ENCODE data around the gene HSPA12B.

Gene HSPA12B

DNA sequence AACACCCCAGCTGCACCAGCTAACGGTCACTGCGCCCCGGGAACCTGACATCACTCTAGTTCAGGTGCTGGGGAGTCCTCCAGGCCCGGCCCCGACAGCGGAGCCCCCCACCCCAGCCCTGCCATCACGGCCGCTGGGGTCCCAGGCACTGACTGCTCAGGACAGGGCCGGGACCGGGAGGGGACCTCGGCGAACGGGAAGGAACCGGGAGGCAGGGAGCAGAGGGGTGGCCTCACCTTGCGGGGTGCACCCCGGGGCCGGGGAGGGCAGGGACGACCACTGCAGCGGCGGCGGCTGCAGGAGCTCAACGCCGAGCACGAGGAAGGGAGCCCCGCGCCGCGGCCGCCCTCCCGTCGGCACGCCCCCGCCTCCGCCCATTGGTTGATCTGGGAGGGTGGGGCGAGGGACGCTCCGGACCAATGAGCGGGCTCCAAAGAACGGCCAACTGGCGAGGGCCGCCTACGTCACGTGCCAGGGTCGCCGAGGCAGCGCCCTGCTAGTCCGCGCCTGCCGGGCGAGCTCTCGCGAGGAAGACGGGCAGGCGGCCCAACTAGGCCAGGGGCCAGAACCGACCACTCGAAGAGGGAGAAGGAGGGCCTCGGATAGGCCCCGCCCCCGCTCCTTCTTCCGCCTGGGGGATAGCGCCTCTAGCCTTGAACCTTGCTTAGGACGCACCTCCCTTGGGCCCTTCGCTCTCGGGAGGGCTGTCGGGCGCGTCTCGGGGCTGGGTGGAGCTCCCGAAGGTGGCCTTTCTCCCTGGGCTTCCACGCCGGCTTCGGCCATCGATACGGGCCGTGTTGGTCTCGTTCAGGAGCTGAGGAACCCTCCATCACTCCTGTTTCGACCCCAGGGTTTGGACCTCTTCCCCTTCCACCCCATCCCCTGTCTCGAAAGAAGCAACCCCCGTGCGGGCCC lies 35.2 kb downstream of the HSPA12B start, which contains the start of gene ADISSP:
TSS of gene ADISSP (minus strand) at position 327 of the 915 bp plus-strand sequence. CDS start 7,653 bp downstream, outside the sequence.
- H3K36me3 ChIP-seq (ENCODE audit: insufficient read depth, low read length) = no peaks in the 10 kb centered on the region
- no peaks in the 10 kb centered on the region for H3K9me3 ChIP-seq (ENCODE audit: low read depth, low read length)
- DNase-seq (ENCODE audit: low read depth, low spot score) = no peak
- H3K9ac ChIP-seq (ENCODE audit: insufficient read length) = peak within 1 kb of the TSS; percentile 86
- H3K4me3 ChIP-seq = peak within 1 kb of the TSS; percentile 97
- no peak for TF ChIP-seq FOXP2 (optimal IDR thresholded peaks at IDR 0.05; ENCODE audit: control extremely low read depth, extremely low read length, insufficient read depth)
- TF ChIP-seq POLR2AphosphoS5 (IDR thresholded peaks at IDR 0.05; ENCODE audit: borderline replicate concordance, low read depth, low read length) = peak; percentile 87
- TF ChIP-seq EZH2 (IDR thresholded peaks at IDR 0.05) = no peak
- peak within 1 kb of the TSS; percentile 61; the same call in 1 of the 2 replicates for H3K27ac ChIP-seq

DNA sequence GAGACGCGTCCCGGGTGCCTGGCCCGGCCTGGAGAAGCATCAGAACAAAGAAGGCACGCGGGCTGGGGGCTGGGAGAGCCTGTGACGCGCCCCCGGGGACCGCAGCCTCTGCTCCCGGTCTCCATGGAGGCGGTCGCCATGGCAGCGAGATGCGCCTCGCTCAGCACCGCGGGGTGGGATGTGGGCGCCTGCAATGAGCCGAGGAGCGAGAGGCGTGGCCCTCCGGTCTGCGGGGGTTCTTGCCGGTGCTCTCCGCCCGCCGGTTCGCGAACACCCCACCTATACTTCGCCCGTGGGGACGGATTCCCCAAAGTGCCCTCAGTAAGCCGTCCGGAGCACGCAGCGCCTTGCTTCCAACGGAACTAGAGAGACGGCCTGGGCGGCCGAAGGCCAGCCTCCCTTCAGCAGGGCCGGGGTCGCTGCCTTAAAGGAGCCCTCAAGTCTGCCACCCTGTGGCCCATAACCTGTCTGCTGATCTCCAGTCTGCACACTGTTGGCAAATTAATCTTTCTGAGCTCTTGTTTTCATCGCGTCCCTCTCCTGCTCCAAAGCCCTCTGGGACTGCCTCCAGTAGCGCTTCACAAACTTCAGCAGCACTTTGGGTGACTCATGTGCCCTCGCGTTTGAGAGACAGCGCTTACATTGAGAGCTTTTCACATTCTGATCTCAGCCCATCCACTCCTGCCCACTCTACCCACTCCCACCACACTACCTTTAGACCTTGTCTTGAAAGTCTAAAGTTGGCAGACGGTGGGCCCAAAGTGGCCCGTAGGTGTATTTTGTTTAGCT lies 36.1 kb downstream of the HSPA12B start:
- DNase-seq (ENCODE audit: low read depth, low spot score) = no peak
- peak overlapping the region; percentile 80 for H3K9ac ChIP-seq (ENCODE audit: insufficient read length)

DNA sequence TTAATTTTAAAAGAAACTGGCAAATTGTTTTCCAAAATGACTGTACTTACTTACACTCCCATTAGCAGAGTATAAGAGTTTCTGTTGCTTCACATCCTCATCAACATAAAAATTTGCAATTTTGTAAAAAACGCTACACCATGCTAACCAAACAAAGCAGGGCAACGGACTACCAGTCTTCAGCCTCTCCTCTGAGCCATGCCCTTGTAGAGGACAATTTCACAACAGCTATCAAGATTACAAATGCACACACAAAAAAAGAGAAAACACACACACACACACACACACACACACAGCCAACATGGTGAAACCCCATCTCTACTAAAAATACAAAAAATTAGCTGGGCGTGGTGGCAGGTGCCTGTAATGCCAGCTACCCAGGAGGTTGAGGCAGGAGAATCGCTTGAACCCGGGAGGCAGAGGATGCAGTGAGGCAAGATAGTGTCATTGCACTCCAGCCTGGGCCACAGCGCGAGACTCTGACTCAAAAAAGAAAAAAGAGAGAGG lies 39.1 kb downstream of the HSPA12B start:
- H3K27ac ChIP-seq = no peak overlapping the region
- TF ChIP-seq EZH2 (IDR thresholded peaks at IDR 0.05) (no peak), FOXP2 (optimal IDR thresholded peaks at IDR 0.05; ENCODE audit: control extremely low read depth, extremely low read length, insufficient read depth) (no peak), POLR2AphosphoS5 (IDR thresholded peaks at IDR 0.05; ENCODE audit: borderline replicate concordance, low read depth, low read length) (no peak)
- no peaks in the 10 kb centered on the region for H3K36me3 ChIP-seq (ENCODE audit: insufficient read depth, low read length)
- no peak overlapping the region for H3K9ac ChIP-seq (ENCODE audit: insufficient read length)
- H3K4me3 ChIP-seq = no peak overlapping the region
- DNase-seq (ENCODE audit: low read depth, low spot score) = no peak
- no peaks in the 10 kb centered on the region for H3K9me3 ChIP-seq (ENCODE audit: low read depth, low read length)

More for the DNA sequence above, 36.1 kb downstream of the HSPA12B start:
- H3K27ac ChIP-seq = peak overlapping the region; percentile 61; the same call in 1 of the 2 replicates
- H3K4me3 ChIP-seq = peak overlapping the region; percentile 97
- TF ChIP-seq POLR2AphosphoS5 (IDR thresholded peaks at IDR 0.05; ENCODE audit: borderline replicate concordance, low read depth, low read length) (no peak), FOXP2 (optimal IDR thresholded peaks at IDR 0.05; ENCODE audit: control extremely low read depth, extremely low read length, insufficient read depth) (no peak), EZH2 (IDR thresholded peaks at IDR 0.05) (no peak)
- H3K9me3 ChIP-seq (ENCODE audit: low read depth, low read length) = no peaks in the 10 kb centered on the region
- H3K36me3 ChIP-seq (ENCODE audit: insufficient read depth, low read length) = no peaks in the 10 kb centered on the region

DNA sequence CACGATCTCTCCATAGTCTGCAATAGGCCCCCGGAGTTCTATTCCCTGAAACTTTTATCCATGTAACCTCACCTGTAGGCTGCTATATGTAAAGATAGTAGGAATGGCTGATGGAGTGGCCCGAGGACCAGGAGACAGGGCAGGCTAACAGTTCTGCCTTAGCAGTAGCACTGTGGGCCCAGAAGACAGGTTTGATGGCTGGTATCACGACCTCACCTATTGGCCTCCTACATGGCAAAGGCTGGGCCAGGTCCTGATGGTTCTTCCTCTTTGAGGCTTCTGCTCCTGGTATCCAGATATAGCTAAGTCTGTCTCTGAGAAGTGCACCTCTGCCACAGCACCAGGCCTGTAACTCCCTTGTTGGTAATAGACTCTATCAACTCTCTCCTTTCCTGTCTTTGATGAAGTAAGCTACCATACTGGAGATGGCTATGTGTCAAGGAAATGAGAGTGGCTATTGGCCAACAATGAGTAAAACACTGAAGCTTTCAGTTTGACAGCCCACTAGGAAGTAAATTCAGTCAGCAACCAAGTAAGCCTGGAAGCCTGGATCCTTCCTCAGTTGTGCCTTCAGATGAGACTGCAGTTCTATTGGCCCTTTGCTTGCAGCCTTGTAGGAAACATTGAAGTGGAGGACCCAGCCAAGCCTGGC lies 43.1 kb downstream of the HSPA12B start:
- no peak for TF ChIP-seq FOXP2 (optimal IDR thresholded peaks at IDR 0.05; ENCODE audit: control extremely low read depth, extremely low read length, insufficient read depth)
- no peak for TF ChIP-seq EZH2 (IDR thresholded peaks at IDR 0.05)
- TF ChIP-seq POLR2AphosphoS5 (IDR thresholded peaks at IDR 0.05; ENCODE audit: borderline replicate concordance, low read depth, low read length) = no peak
- no peaks in the 10 kb centered on the region for H3K9me3 ChIP-seq (ENCODE audit: low read depth, low read length)
- H3K36me3 ChIP-seq (ENCODE audit: insufficient read depth, low read length) = no peaks in the 10 kb centered on the region
- no peak overlapping the region for H3K27ac ChIP-seq
- no peak for DNase-seq (ENCODE audit: low read depth, low spot score)
- no peak overlapping the region for H3K4me3 ChIP-seq
- H3K9ac ChIP-seq (ENCODE audit: insufficient read length) = no peak overlapping the region

DNA sequence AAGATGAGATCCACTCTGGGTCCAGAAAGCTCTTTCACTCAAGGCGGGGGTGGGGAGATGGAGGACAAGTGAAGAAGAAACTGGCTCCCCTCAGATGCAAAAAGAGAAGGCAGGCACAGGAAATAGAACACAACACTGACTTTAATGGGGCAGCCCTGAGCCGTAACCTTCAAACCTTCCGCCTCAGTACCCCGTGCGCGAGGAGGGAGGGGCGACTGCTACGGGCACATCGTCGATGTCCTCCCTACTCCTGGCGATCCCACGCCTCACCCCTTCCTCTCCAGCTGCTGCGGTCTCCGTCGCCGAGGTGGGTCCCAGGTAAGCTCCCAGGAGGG lies 44.9 kb downstream of the HSPA12B start:
- Histone ChIP-seq H3K27ac (no peak overlapping the region), H3K9ac (ENCODE audit: insufficient read length) (no peak overlapping the region), H3K36me3 (ENCODE audit: insufficient read depth, low read length) (no peaks in the 10 kb centered on the region), H3K4me3 (no peak overlapping the region), H3K9me3 (ENCODE audit: low read depth, low read length) (no peaks in the 10 kb centered on the region)
- DNase-seq (ENCODE audit: low read depth, low spot score) = no peak
- TF ChIP-seq EZH2 (IDR thresholded peaks at IDR 0.05) = no peak
- TF ChIP-seq FOXP2 (optimal IDR thresholded peaks at IDR 0.05; ENCODE audit: control extremely low read depth, extremely low read length, insufficient read depth) = no peak
- no peak for TF ChIP-seq POLR2AphosphoS5 (IDR thresholded peaks at IDR 0.05; ENCODE audit: borderline replicate concordance, low read depth, low read length)

DNA sequence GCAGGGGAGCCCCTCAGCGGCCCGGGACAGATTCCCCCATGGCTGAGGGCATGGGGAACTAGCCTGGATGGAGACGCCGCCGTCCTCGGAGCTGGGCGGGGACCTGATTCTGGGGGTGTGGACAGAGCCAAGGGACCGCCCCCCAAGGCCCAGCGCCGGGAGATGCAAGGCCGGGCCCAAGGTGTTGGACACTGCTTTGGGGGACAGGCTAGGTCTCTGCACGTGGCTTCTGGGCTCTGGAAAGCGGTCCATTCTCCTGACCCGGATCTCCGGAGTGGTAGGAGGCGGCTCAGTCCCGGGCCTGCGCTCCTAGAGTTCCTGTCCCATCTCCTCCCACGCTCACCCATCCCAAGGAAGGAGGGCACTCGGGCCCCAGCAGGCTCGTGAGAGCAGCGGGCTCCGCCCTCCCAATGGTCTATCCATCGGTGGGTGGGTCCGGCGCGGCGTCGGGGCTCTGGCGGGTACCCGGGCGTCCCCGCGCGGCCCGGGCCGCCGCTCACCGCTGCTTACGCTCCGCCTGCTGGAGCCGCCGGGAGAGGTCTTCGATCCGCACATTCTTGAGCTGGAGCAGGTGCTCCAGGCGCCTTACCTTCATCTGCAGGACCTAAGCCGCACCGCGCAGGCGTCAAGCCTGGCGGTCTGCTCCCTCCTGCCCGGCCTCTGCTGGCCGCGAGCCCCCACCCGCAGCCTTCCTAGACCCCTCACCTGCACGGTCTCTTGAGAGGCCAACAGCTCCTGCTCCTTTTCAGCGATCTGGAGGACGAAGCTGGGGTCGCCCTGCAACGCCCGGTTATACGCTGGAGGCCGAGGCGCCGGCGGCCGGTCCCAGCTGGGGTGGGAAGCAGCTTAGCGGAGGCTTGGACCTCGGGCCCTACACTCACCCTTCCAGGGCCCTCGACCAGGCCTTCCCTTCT lies 45.5 kb downstream of the HSPA12B start:
- Histone ChIP-seq H3K9ac (ENCODE audit: insufficient read length) (no peak overlapping the region), H3K36me3 (ENCODE audit: insufficient read depth, low read length) (no peaks in the 10 kb centered on the region), H3K4me3 (no peak overlapping the region), H3K27ac (no peak overlapping the region), H3K9me3 (ENCODE audit: low read depth, low read length) (no peaks in the 10 kb centered on the region)
- 0 out of 2 replicates have a peak, but pooled peaks have one; percentile 12 for TF ChIP-seq POLR2AphosphoS5 (IDR thresholded peaks at IDR 0.05; ENCODE audit: borderline replicate concordance, low read depth, low read length)
- TF ChIP-seq EZH2 (IDR thresholded peaks at IDR 0.05) = no peak
- no peak for TF ChIP-seq FOXP2 (optimal IDR thresholded peaks at IDR 0.05; ENCODE audit: control extremely low read depth, extremely low read length, insufficient read depth)
- no peak for DNase-seq (ENCODE audit: low read depth, low spot score)

DNA sequence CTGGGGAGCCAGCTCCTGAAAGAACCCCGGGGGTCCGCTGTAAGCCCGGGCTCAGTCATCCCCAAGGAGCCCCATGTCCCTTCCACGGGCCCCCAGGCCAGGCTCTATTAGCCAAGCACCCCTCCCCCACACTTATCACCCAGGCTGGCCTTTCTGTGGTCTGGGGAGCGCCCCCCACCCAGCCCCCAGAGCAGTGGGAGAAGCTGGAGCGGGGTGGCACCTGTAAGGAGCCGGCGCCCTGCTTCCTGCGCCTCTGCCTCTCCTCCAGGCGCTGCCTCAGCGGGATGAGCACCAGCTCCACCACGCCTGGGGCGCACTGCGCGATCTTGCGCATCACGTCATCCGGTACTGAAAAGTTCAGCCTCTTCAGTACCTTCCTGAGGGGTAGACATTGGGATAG lies 46.5 kb downstream of the HSPA12B start:
- H3K9me3 ChIP-seq (ENCODE audit: low read depth, low read length) = no peaks in the 10 kb centered on the region
- H3K4me3 ChIP-seq = peak overlapping the region; percentile 21
- H3K36me3 ChIP-seq (ENCODE audit: insufficient read depth, low read length) = no peaks in the 10 kb centered on the region; the same call in 1 of the 2 replicates
- H3K27ac ChIP-seq = no peak overlapping the region
- H3K9ac ChIP-seq (ENCODE audit: insufficient read length) = no peak overlapping the region
- DNase-seq (ENCODE audit: low read depth, low spot score) = no peak
- no peak for TF ChIP-seq FOXP2 (optimal IDR thresholded peaks at IDR 0.05; ENCODE audit: control extremely low read depth, extremely low read length, insufficient read depth)
- no peak for TF ChIP-seq POLR2AphosphoS5 (IDR thresholded peaks at IDR 0.05; ENCODE audit: borderline replicate concordance, low read depth, low read length)
- no peak for TF ChIP-seq EZH2 (IDR thresholded peaks at IDR 0.05)
